ENCODE results near the gene TBC1D23. TPM values are rescaled to one million over a fixed set of nuclear protein-coding genes. Genes with fewer than 3 reads are reported as not detected.
A peak's percentile ranks its signal among the peaks of the same experiment; 100 is the strongest.

The TBC1D23 gene
- 25.6 and 37.9 TPM in 2 replicates for total RNA-seq (2014; rRNA removed)
- Bru-seq, nascent RNA, result percentile 94 among the genes with signal in this experiment
- percentile 89 among the genes with signal in this experiment for BruChase-seq, experiment 1, labeled RNA remaining after a 6-hour chase
- percentile 93 among the genes with signal in this experiment for BruChase-seq, experiment 2, labeled RNA remaining after a 2-hour chase
- long read RNA-seq, full-length matches to known transcripts, result 241 of 311 reads
- long read RNA-seq, partial matches to known transcripts, result 16 of 311 reads
- long read RNA-seq, other reads (novel, unspliced or antisense), result 54 of 311 reads

DNA sequence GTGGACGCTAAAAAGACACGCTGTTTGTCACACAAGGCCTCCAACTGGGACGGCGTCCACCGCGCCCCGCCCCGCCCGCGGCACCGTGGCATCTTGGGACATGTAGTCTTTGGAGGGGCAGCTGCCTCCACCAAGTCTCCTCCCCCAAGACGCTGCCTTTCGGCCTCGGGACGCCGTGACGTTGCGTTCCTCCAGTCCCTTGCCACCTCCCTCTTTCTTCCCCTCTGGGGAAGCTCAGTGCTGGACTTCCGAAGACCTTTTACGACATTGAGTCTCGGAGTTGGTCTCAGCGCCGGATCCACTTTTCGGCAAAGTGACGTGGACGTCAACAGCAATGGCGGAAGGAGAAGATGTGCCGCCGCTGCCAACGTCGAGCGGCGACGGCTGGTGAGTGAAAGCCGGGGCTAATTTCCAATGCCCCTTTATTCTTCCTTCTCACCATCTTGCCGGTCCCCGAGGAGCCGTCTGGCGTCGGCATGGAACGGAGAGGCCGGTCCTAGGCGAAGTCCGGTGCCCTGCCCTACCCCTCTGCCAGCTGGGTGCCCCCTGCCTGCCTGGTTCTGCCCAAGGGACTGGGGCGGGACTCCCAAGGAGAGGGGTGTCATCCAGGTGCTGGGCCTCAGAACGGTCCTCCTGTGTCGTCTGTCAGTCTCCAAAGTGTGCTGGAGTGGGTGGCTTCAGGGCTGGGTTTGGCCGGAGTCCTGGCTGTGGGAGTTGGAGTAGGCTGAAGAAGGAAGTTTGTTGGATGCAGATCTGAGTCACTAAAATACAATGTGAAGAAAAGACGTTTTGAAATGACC is at the start of gene TBC1D23:
Gene TBC1D23 (plus strand): TSS at position 308 of the 800 bp plus-strand sequence. CDS start 27 bp downstream, at position 335.
- DNase-seq (peak; percentile 100), ATAC-seq (peak; percentile 99)
- H3K9ac ChIP-seq (ENCODE audit: low read length), result peak within 1 kb of the TSS; percentile 89
- H3K4me3 ChIP-seq (ENCODE audit: low read length), result peak within 1 kb of the TSS; percentile 88
- peak within 1 kb of the TSS; percentile 91 for H2AFZ ChIP-seq (ENCODE audit: low read length)
- no peaks in the 10 kb centered on the region for H3F3A ChIP-seq (ENCODE audit: low read length, unreplicated experiment)
- H3K27ac ChIP-seq (ENCODE audit: low read length), result peak within 1 kb of the TSS; percentile 70
- intact Hi-C loops (cut with micrococcal nuclease), result loop anchor here (5.0 kb wide), 2 partner anchors 174 to 359 kb away; no protein-coding TSS in a partner anchor
- H3K79me2 ChIP-seq (ENCODE audit: low read length), result peaks cover 50% of the 10 kb centered on the region
- peaks cover 4% of the 10 kb centered on the region; the same call in 1 of the 2 replicates for H4K20me1 ChIP-seq (ENCODE audit: low read length)
- H3K9me2 ChIP-seq (replicated peaks; ENCODE audit: low read length), result no peaks in the 10 kb centered on the region
- peak within 1 kb of the TSS; percentile 94 for H3K4me2 ChIP-seq (ENCODE audit: low read length)
- TSS peak; percentile 62 for BruUV-seq (replicated peaks)
- no peaks in the 10 kb centered on the region for H3K9me3 ChIP-seq (ENCODE audit: low read length)
- TF ChIP-seq EZH2phosphoT487 (IDR thresholded peaks at IDR 0.05; ENCODE audit: borderline replicate concordance, low read length), result no peak
- H3K4me1 ChIP-seq (ENCODE audit: insufficient read depth, low read length), result peaks cover 46% of the 10 kb centered on the region
- no peaks in the 10 kb centered on the region for H3K36me3 ChIP-seq (ENCODE audit: low read depth, low read length)
- H3K27me3 ChIP-seq (ENCODE audit: low read length), result no peaks in the 10 kb centered on the region
- ChIA-PET CTCF (interaction anchor here (0.8 kb wide), 1 partner anchor 418 kb away, joined by 3 read pairs; no protein-coding TSS in a partner anchor), POLR2A (ENCODE audit: unreplicated experiment) (interaction anchor here (0.5 to 0.9 kb wide), 11 partner anchors 8 to 717 kb away, joined by 3 to 20 read pairs (median 4); no protein-coding TSS in a partner anchor)

DNA sequence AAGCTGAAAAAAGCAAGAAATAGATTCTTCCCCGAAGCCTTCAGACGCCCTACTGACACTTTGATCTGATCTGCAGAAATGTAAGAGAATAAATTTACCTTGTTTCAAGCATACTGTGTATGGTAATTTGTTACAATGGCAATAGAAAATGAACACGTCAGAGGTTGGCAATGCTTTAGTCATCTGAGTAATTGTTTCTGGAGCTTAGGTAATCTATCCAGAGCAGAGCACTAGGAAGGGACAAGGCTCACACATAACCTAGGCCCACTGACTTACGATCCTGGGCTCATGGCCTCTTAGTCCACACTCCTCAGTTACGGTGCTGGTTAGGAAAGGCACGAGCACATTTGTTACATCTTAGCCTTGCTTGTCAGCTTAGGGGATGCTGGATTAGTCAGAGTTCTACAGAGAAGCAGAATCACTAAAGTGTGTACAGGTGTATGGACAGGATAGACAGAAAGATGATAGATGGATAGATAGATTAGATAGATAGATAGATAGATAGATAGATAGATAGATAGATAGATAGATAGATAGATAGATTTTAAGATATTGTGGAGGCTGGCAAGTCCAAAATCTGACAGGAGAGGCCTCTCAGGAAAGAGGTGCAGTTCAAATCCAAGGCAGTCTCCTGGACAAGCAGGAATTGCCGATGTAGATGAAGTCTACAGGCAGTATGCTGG is 46.8 kb upstream of the TBC1D23 start:
- no peak for TF ChIP-seq EZH2phosphoT487 (IDR thresholded peaks at IDR 0.05; ENCODE audit: borderline replicate concordance, low read length)
- no peak for TF ChIP-seq EZH2 (IDR thresholded peaks at IDR 0.05; ENCODE audit: low read length, unreplicated experiment)
- no peak for TF ChIP-seq CTCF (conservative IDR thresholded peaks at IDR 0.05; ENCODE audit: low read depth, low read length)
- Histone ChIP-seq H3K9ac (ENCODE audit: low read length) (no peak overlapping the region), H3K27me3 (ENCODE audit: low read length) (no peaks in the 10 kb centered on the region), H3K79me2 (ENCODE audit: low read length) (no peaks in the 10 kb centered on the region), H3K27ac (ENCODE audit: low read length) (no peak overlapping the region), H3F3A (ENCODE audit: low read length, unreplicated experiment) (no peaks in the 10 kb centered on the region), H3K4me3 (ENCODE audit: low read length) (no peak overlapping the region), H3K9me2 (replicated peaks; ENCODE audit: low read length) (no peaks in the 10 kb centered on the region), H3K4me1 (ENCODE audit: insufficient read depth, low read length) (no peaks in the 10 kb centered on the region), H4K20me1 (ENCODE audit: low read length) (no peaks in the 10 kb centered on the region), H3K9me3 (ENCODE audit: low read length) (no peaks in the 10 kb centered on the region), H3K4me2 (ENCODE audit: low read length) (no peak overlapping the region), H2AFZ (ENCODE audit: low read length) (no peak overlapping the region), H3K36me3 (ENCODE audit: low read depth, low read length) (no peaks in the 10 kb centered on the region)
- intact Hi-C loops (cut with micrococcal nuclease), result no loop called here
- CTCF ChIA-PET, result no interaction called here
- DNase-seq, result peak; percentile 34
- 0 out of 2 replicates have a peak, but pooled peaks have one; percentile 16 for ATAC-seq
- BruUV-seq (replicated peaks), result no TSS peak
- POLR2A ChIA-PET (ENCODE audit: unreplicated experiment), result no interaction called here

DNA sequence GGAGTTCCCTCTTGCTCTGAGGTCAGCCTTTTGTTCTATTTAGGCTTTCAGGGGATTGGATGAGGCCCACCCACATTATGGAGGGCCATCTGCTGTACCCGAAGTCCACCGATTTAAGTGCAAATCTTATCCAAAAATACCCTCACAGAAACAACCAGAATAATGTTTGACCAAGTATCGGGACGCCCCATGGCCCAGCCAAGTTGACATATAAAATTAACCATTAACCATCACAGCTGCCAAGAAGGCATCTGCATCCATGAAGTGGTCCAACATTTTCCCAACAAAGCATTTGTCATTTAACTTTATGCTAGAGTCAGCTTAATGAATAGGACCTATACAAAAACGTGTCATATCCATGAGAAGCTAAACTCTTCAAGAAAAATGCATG is 46.2 kb upstream of the TBC1D23 start:
- POLR2A ChIA-PET (ENCODE audit: unreplicated experiment), result no interaction called here
- Histone ChIP-seq H3K36me3 (ENCODE audit: low read depth, low read length) (no peaks in the 10 kb centered on the region), H3F3A (ENCODE audit: low read length, unreplicated experiment) (no peaks in the 10 kb centered on the region), H3K4me2 (ENCODE audit: low read length) (no peak overlapping the region), H2AFZ (ENCODE audit: low read length) (no peak overlapping the region), H3K27me3 (ENCODE audit: low read length) (no peaks in the 10 kb centered on the region), H3K9me3 (ENCODE audit: low read length) (no peaks in the 10 kb centered on the region), H3K9me2 (replicated peaks; ENCODE audit: low read length) (no peaks in the 10 kb centered on the region), H3K27ac (ENCODE audit: low read length) (no peak overlapping the region), H3K9ac (ENCODE audit: low read length) (no peak overlapping the region), H3K4me3 (ENCODE audit: low read length) (no peak overlapping the region), H4K20me1 (ENCODE audit: low read length) (no peaks in the 10 kb centered on the region), H3K79me2 (ENCODE audit: low read length) (no peaks in the 10 kb centered on the region), H3K4me1 (ENCODE audit: insufficient read depth, low read length) (no peaks in the 10 kb centered on the region)
- intact Hi-C loops (cut with micrococcal nuclease), result no loop called here
- DNase-seq (no peak), ATAC-seq (no peak)
- CTCF ChIA-PET, result no interaction called here
- TF ChIP-seq EZH2phosphoT487 (IDR thresholded peaks at IDR 0.05; ENCODE audit: borderline replicate concordance, low read length) (no peak), EZH2 (IDR thresholded peaks at IDR 0.05; ENCODE audit: low read length, unreplicated experiment) (no peak), CTCF (conservative IDR thresholded peaks at IDR 0.05; ENCODE audit: low read depth, low read length) (no peak)
- no TSS peak for BruUV-seq (replicated peaks)
